Measurements from ENCODE around the gene ST3GAL5.

The ST3GAL5 gene

DNA sequence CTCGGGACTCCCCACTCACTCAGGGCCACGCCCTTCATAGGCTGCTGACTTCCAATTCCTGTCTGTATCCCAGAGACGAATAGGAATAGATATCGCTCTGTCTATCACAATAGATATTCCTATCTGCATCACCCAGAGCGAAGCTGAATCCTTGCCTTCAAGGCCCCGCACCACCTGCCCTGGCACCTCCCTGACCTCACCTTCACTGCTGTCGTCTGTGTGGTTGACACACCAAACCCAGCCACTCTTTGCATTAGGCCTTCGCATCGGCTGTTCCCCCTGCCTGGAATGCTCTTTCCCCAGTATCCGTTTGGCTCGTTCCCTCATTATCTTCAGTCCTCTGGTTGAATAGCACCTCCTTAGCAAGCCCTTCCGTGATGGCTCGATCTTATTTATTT, 91.5 kb downstream of the ST3GAL5 start:
- TF ChIP-seq, protein P1, sequence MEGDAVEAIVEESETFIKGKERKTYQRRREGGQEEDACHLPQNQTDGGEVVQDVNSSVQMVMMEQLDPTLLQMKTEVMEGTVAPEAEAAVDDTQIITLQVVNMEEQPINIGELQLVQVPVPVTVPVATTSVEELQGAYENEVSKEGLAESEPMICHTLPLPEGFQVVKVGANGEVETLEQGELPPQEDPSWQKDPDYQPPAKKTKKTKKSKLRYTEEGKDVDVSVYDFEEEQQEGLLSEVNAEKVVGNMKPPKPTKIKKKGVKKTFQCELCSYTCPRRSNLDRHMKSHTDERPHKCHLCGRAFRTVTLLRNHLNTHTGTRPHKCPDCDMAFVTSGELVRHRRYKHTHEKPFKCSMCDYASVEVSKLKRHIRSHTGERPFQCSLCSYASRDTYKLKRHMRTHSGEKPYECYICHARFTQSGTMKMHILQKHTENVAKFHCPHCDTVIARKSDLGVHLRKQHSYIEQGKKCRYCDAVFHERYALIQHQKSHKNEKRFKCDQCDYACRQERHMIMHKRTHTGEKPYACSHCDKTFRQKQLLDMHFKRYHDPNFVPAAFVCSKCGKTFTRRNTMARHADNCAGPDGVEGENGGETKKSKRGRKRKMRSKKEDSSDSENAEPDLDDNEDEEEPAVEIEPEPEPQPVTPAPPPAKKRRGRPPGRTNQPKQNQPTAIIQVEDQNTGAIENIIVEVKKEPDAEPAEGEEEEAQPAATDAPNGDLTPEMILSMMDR (IDR thresholded peaks at IDR 0.05; ENCODE audit: borderline replicate concordance, extremely low read depth, low read length, poor library complexity, severe bottlenecking): no peak
- no peak for TF ChIP-seq EZH2 (IDR thresholded peaks at IDR 0.05; ENCODE audit: borderline replicate concordance, low read depth, low read length, severe bottlenecking)
- Histone ChIP-seq H3K36me3 (ENCODE audit: insufficient read depth, low read length) (no peaks in the 10 kb centered on the region), H2AFZ (ENCODE audit: low read depth, low read length) (no peak overlapping the region), H3K4me3 (ENCODE audit: low read depth in 1 of 2, low read length in 2 of 2) (no peak overlapping the region), H3K9ac (ENCODE audit: low read depth, low read length) (no peak overlapping the region), H3K79me2 (ENCODE audit: insufficient read depth, low read length) (no peaks in the 10 kb centered on the region), H3K4me1 (ENCODE audit: insufficient read depth, low read length) (peaks cover 7% of the 10 kb centered on the region; the same call in 1 of the 2 replicates), H3K27me3 (ENCODE audit: insufficient read depth, low read length, poor library complexity) (peaks cover 3% of the 10 kb centered on the region), H3K4me2 (ENCODE audit: insufficient read depth, low read length) (no peak overlapping the region), H3K9me3 (ENCODE audit: insufficient read depth, low read length, severe bottlenecking) (no peaks in the 10 kb centered on the region), H3K27ac (ENCODE audit: low read length) (no peak overlapping the region), H4K20me1 (ENCODE audit: insufficient read depth, low read length) (no peaks in the 10 kb centered on the region)
- ATAC-seq (ENCODE audit: insufficient read depth, low read depth) (no peak), DNase-seq (no peak)

GRCh38 chr2:85796341-85797262, 92.2 kb downstream of the ST3GAL5 start:
- H3K4me2 ChIP-seq (ENCODE audit: insufficient read depth, low read length): no peak overlapping the region
- no peak overlapping the region for H2AFZ ChIP-seq (ENCODE audit: low read depth, low read length)
- H3K4me3 ChIP-seq (ENCODE audit: low read depth in 1 of 2, low read length in 2 of 2): no peak overlapping the region
- peaks cover 3% of the 10 kb centered on the region for H3K27me3 ChIP-seq (ENCODE audit: insufficient read depth, low read length, poor library complexity)
- TF ChIP-seq, protein P1 (IDR thresholded peaks at IDR 0.05; ENCODE audit: borderline replicate concordance, extremely low read depth, low read length, poor library complexity, severe bottlenecking): no peak
- TF ChIP-seq EZH2 (IDR thresholded peaks at IDR 0.05; ENCODE audit: borderline replicate concordance, low read depth, low read length, severe bottlenecking): no peak
- H3K4me1 ChIP-seq (ENCODE audit: insufficient read depth, low read length): peaks cover 7% of the 10 kb centered on the region; the same call in 1 of the 2 replicates
- ATAC-seq (ENCODE audit: insufficient read depth, low read depth) (no peak), DNase-seq (no peak)
- no peak overlapping the region for H3K9ac ChIP-seq (ENCODE audit: low read depth, low read length)
- no peaks in the 10 kb centered on the region for H4K20me1 ChIP-seq (ENCODE audit: insufficient read depth, low read length)
- H3K36me3 ChIP-seq (ENCODE audit: insufficient read depth, low read length): no peaks in the 10 kb centered on the region
- no peaks in the 10 kb centered on the region for H3K9me3 ChIP-seq (ENCODE audit: insufficient read depth, low read length, severe bottlenecking)
- H3K79me2 ChIP-seq (ENCODE audit: insufficient read depth, low read length): no peaks in the 10 kb centered on the region
- no peak overlapping the region for H3K27ac ChIP-seq (ENCODE audit: low read length)

DNA sequence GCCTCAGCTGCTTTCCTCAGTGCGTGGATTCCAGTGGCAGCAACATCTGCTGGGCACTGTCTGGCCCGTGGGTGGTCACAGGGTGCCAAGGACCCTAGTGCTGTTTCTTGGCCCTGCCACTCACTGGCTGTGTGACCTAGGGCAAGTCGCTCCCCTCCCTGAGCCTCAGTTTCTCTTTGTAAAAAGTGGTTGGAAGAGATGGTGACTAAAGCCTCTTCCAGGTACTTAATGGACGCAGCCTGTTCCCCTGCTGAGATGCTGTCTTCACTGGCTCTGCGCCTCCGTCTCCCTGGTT, 92.8 kb downstream of the ST3GAL5 start:
- Histone ChIP-seq H3K79me2 (ENCODE audit: insufficient read depth, low read length) (no peaks in the 10 kb centered on the region), H2AFZ (ENCODE audit: low read depth, low read length) (no peak overlapping the region), H3K4me2 (ENCODE audit: insufficient read depth, low read length) (no peak overlapping the region), H4K20me1 (ENCODE audit: insufficient read depth, low read length) (no peaks in the 10 kb centered on the region), H3K27ac (ENCODE audit: low read length) (no peak overlapping the region), H3K27me3 (ENCODE audit: insufficient read depth, low read length, poor library complexity) (peaks cover 3% of the 10 kb centered on the region), H3K4me1 (ENCODE audit: insufficient read depth, low read length) (peaks cover 6% of the 10 kb centered on the region; the same call in 1 of the 2 replicates), H3K4me3 (ENCODE audit: low read depth in 1 of 2, low read length in 2 of 2) (no peak overlapping the region), H3K9ac (ENCODE audit: low read depth, low read length) (no peak overlapping the region), H3K9me3 (ENCODE audit: insufficient read depth, low read length, severe bottlenecking) (no peaks in the 10 kb centered on the region), H3K36me3 (ENCODE audit: insufficient read depth, low read length) (no peaks in the 10 kb centered on the region)
- ATAC-seq (ENCODE audit: insufficient read depth, low read depth): no peak
- DNase-seq: no peak
- TF ChIP-seq, protein P1 (IDR thresholded peaks at IDR 0.05; ENCODE audit: borderline replicate concordance, extremely low read depth, low read length, poor library complexity, severe bottlenecking): no peak
- no peak for TF ChIP-seq EZH2 (IDR thresholded peaks at IDR 0.05; ENCODE audit: borderline replicate concordance, low read depth, low read length, severe bottlenecking)
